ENCODE measurements around the gene CERT1.
A peak's percentile ranks its signal among the peaks of the same experiment; 100 is the strongest.
"Not testable (repeated sequence)": the region's sequence is repeated elsewhere in the genome, so short reads cannot be mapped to it uniquely, and the experiment has no call there.

Gene CERT1

DNA sequence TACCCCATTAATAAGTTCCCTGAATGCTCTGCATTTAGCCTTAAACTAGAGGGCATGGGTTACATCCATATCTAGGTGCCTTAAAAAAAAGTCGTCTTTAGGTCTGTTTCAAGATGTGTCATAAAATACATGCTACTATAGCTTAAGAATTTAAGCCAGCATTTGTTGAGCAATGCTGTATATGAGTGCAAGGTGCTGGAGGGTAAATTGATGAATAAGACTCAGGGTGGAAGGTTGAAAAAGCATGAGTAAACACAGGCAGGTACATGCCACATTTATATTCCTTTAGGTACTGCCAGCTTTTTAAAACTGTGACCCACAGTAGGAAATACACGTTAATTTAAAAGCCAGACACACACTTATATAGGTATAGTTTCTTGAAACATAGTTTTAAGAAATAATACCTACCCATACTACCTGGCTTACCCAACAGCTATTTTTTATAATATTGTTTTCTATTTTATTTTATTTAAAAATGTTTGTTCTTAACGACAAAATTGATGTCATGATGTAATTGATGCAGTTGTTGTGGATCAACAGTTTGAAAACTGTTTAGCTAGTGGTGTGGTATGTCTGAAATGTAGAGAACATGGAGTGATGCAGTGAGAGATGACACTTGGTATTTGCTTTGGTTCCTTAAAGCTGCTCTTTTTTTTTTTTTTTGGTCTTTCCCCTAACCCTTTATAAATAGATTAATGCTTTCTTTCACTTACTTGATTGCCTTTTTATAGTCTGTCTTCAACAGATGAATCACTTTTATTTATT lies 170.5 kb downstream of the CERT1 start:
- H3K4me3 ChIP-seq (ENCODE audit: low read depth, low read length), result no peak overlapping the region
- no peak for TF ChIP-seq CTCF (IDR thresholded peaks at IDR 0.05; ENCODE audit: low read depth, low read length)

DNA sequence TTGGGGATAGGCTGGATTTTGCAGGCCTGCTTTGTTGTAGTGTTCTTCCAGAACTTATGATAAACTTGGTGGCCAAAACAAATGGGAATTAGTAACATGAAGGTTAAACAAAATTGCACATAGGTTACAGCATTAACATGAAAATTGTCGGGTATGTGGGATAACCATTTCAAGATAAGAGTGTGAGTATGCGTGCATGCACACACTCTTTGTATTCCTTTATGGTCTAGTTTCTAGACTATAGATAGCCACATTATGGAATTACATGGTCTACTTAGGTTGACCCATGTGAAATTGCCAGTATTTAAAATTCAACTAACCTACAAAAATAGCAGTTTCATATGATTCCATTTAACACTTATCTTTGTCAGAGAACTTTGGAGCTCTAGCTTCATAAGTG lies 173.0 kb downstream of the CERT1 start:
- peak overlapping the region; percentile 93 for H3K4me3 ChIP-seq (ENCODE audit: low read depth, low read length)
- TF ChIP-seq CTCF (IDR thresholded peaks at IDR 0.05; ENCODE audit: low read depth, low read length), result no peak

GRCh38 chr5:75337366-75338021 lies 173.9 kb downstream of the CERT1 start:
- TF ChIP-seq CTCF (IDR thresholded peaks at IDR 0.05; ENCODE audit: low read depth, low read length), result no peak
- H3K4me3 ChIP-seq (ENCODE audit: low read depth, low read length), result peak overlapping the region; percentile 93

- H3K4me3 ChIP-seq (ENCODE audit: low read depth, low read length), result peak within 1 kb of the TSS; percentile 93
- TF ChIP-seq CTCF (IDR thresholded peaks at IDR 0.05; ENCODE audit: low read depth, low read length), result no peak
Measured at GRCh38 chr5:75336615-75337336, 174.7 kb downstream of the CERT1 start, which contains the start of gene HMGCR. Gene HMGCR, plus strand, starts transcription at chr5:75337220. Its CDS starts 5,386 bp downstream, at chr5:75342606.

- H3K4me3 ChIP-seq (ENCODE audit: low read depth, low read length), result peak overlapping the region; percentile 93
- peak; percentile 39; the same call in 1 of the 2 replicates for TF ChIP-seq CTCF (IDR thresholded peaks at IDR 0.05; ENCODE audit: low read depth, low read length)
Measured at GRCh38 chr5:75335952-75336614, 175.3 kb downstream of the CERT1 start.

- no peak overlapping the region for H3K4me3 ChIP-seq (ENCODE audit: low read depth, low read length)
- no peak for TF ChIP-seq CTCF (IDR thresholded peaks at IDR 0.05; ENCODE audit: low read depth, low read length)
Measured at GRCh38 chr5:75335486-75335885, 175.9 kb downstream of the CERT1 start.

DNA sequence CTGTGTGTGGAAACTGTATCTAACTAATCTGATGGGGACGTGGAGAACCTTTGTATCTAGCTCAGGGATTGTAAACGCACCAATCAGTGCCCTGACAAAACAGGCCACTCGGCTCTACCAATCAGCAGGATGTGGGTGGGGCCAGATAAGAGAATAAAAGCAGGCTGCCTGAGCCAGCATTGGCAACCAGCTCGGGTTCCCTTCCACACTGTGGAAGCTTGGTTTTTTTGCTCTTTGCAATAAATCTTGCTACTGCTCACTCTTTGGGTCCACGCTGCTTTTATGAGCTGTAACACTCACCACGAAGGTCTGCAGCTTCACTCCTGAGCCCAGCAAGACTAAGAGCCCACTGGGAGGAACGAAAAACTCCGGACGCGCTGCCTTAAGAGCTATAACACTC lies 177.0 kb downstream of the CERT1 start:
- not testable (repeated sequence) for H3K4me3 ChIP-seq (ENCODE audit: low read depth, low read length)

DNA sequence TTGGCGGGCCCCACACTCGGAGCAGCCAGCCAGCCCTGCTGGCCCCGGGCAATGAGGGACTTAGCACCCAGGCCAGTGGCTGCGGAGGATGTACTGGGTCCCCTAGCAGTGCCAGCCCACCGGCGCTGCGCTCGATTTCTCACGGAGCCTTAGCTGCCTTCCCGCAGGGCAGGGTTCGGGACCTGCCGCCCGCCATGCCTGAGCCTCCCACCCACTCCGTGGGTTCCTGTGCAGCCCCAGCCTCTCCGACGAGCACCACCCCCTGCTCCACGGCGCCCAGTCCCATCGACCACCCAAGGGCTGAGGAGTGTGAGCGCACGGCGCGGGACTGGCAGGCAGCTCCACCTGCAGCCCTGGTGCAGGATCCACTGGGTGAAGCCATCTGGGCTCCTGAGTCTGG lies 177.7 kb downstream of the CERT1 start:
- H3K4me3 ChIP-seq (ENCODE audit: low read depth, low read length), result not testable (repeated sequence)

All from WI38 (cell line).